ENCODE data around the gene ALOXE3.
"Not testable (repeated sequence)": the region's sequence is repeated elsewhere in the genome, so short reads cannot be mapped to it uniquely, and the experiment has no call there.

ALOXE3 gene

GRCh38 chr17:8071496-8071895, 46.8 kb downstream of the ALOXE3 start:
- DNase-seq (ENCODE audit: low read depth) = no peak

- DNase-seq (ENCODE audit: low read depth) = no peak
Observed at GRCh38 chr17:8069587-8069860, 48.8 kb downstream of the ALOXE3 start.

GRCh38 chr17:8068736-8069586, 49.4 kb downstream of the ALOXE3 start:
- DNase-seq (ENCODE audit: low read depth) = no peak

- DNase-seq (ENCODE audit: low read depth) = no peak
Observed at GRCh38 chr17:8067806-8068205, 50.5 kb downstream of the ALOXE3 start.

GRCh38 chr17:8066841-8067775, 51.2 kb downstream of the ALOXE3 start:
- DNase-seq (ENCODE audit: low read depth) = no peak

- no peak for DNase-seq (ENCODE audit: low read depth)
Observed at GRCh38 chr17:8064561-8065019, 53.7 kb downstream of the ALOXE3 start.

- DNase-seq (ENCODE audit: low read depth) = no peak
Observed at GRCh38 chr17:8063761-8064534, 54.4 kb downstream of the ALOXE3 start.

GRCh38 chr17:8062807-8063483, 55.4 kb downstream of the ALOXE3 start:
- peak; percentile 28 for DNase-seq (ENCODE audit: low read depth)

GRCh38 chr17:8062435-8062806, 55.9 kb downstream of the ALOXE3 start:
- DNase-seq (ENCODE audit: low read depth) = peak; percentile 74

- DNase-seq (ENCODE audit: low read depth) = not testable (repeated sequence)
Observed at GRCh38 chr17:8061851-8062250, 56.5 kb downstream of the ALOXE3 start.

- peak; percentile 53 for DNase-seq (ENCODE audit: low read depth)
Observed at GRCh38 chr17:8060274-8060673, 58.0 kb downstream of the ALOXE3 start.

GRCh38 chr17:8059131-8059530, 59.2 kb downstream of the ALOXE3 start:
- DNase-seq (ENCODE audit: low read depth) = no peak

- peak; percentile 91 for DNase-seq (ENCODE audit: low read depth)
Observed at GRCh38 chr17:8057691-8058114, 60.6 kb downstream of the ALOXE3 start.

- no peak for DNase-seq (ENCODE audit: low read depth)
Observed at GRCh38 chr17:8056976-8057625, 61.2 kb downstream of the ALOXE3 start.

- DNase-seq (ENCODE audit: low read depth) = peak; percentile 98
Observed at GRCh38 chr17:8056232-8056975, 61.9 kb downstream of the ALOXE3 start.

GRCh38 chr17:8055851-8056231, 62.5 kb downstream of the ALOXE3 start:
- no peak for DNase-seq (ENCODE audit: low read depth)

GRCh38 chr17:8053600-8053999, 64.7 kb downstream of the ALOXE3 start:
- no peak for DNase-seq (ENCODE audit: low read depth)

- DNase-seq (ENCODE audit: low read depth) = no peak
Observed at GRCh38 chr17:8052256-8053252, 65.8 kb downstream of the ALOXE3 start.

GRCh38 chr17:8051831-8052230, 66.5 kb downstream of the ALOXE3 start:
- DNase-seq (ENCODE audit: low read depth) = no peak

Measured in amniotic epithelial cell (primary cell).